Activated T-helper 2 cell treated with anti-CD3 and anti-CD28 coated beads, Interferon-gamma antibody, Interleukin-2, Interleukin-4, amounts not matched to agents 10 μg/mL and 5 μg/mL and 100 μg/mL, durations not matched to agents 14 hours and 24 hours and 36 hours (primary cell): ENCODE data around the gene DOCK11. TPM values are rescaled to one million over a fixed set of nuclear protein-coding genes. Genes with fewer than 3 reads are reported as not detected.
A peak's percentile ranks its signal among the peaks of the same experiment; 100 is the strongest.

Source experiments
- DNase-seq: peaks from one replicate; pipeline ENCODE4 v3.0.0; 2021; ENCODE audit warnings: low spot score
- H3K27ac Mint-ChIP-seq: one replicate; pipeline ENCODE4 v1.8.0; 2021; ENCODE audit warnings: mixed read lengths
- H3K27me3 Mint-ChIP-seq: one replicate; pipeline ENCODE4 v1.8.0; 2021; ENCODE audit warnings: low read depth, mixed read lengths
- H3K36me3 Mint-ChIP-seq: one replicate; pipeline ENCODE4 v1.8.0; 2021; ENCODE audit warnings: low read depth, mixed read lengths
- H3K4me1 Mint-ChIP-seq: one replicate; pipeline ENCODE4 v1.8.0; 2021; ENCODE audit warnings: low read depth, mixed read lengths
- H3K4me3 Mint-ChIP-seq: one replicate; pipeline ENCODE4 v1.8.0; 2021; ENCODE audit warnings: low read depth, mild to moderate bottlenecking, moderate library complexity, mixed read lengths
- H3K9me3 Mint-ChIP-seq: one replicate; pipeline ENCODE4 v1.8.0; 2021; ENCODE audit warnings: mixed read lengths
- intact Hi-C: fragments of 100-400 bp; cut with micrococcal nuclease; formaldehyde crosslinking; loops from one replicate; pipeline ENCODE4 v1.15.1; 2023
- total RNA-seq: library from RNA; stranded (reverse); gene quantifications from 2 replicates; pipeline ENCODE4 v1.2.3, GENCODE V29; 2022

DOCK11 gene
- total RNA-seq, 1 donor from 2014 or later: 31.8 TPM

DNA sequence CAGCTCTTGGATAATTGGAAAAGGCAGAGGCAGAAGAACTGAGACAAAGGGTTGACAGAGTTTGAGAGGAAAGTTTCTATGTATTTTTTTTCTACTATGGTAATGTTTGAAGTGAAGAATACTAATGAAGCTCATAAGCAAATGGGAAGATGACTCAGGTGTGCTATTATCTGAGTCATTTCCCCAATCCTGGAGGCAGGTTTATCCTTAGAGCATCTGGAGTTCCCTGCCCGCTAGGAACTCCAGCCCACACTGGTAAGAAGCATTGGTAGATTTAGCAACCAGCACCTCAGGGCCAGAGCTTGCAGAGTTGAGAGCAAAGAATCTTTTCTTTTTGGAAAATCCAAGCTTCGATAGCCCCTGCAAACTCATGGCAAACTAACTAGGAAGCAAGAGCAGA, 55.2 kb downstream of the DOCK11 start:
- Mint-ChIP-seq H3K9me3 (no peaks in the 10 kb centered on the region), H3K27ac (peak overlapping the region; percentile 7), H3K27me3 (no peaks in the 10 kb centered on the region), H3K36me3 (peaks cover 37% of the 10 kb centered on the region), H3K4me3 (no peak overlapping the region), H3K4me1 (peaks cover 15% of the 10 kb centered on the region)
- DNase-seq: no peak
- intact Hi-C loops: no loop called here

DNA sequence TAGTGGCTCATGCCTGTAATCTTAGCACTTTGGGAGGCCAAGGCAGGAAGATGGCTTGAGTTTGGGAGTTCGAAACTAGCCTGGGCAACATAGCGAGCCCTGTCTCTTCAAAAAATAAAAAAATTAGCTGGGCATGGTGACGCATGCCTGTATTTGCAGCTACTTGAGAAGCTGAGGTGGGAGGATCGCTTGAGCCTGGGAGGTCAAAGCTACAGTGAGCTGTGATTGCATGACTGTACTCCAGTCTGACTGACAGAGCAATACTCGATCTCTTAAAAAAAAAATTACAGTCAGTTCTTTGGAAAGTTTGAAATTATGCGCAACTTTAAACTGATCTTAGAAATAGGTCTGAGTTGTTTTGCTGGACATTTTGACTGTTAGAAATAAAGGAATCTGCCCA, 55.8 kb downstream of the DOCK11 start:
- no peaks in the 10 kb centered on the region for H3K9me3 Mint-ChIP-seq
- intact Hi-C loops: no loop called here
- H3K4me3 Mint-ChIP-seq: no peak overlapping the region
- DNase-seq: no peak
- peaks cover 15% of the 10 kb centered on the region for H3K4me1 Mint-ChIP-seq
- H3K27me3 Mint-ChIP-seq: no peaks in the 10 kb centered on the region
- H3K27ac Mint-ChIP-seq: no peak overlapping the region
- H3K36me3 Mint-ChIP-seq: peaks cover 32% of the 10 kb centered on the region

DNA sequence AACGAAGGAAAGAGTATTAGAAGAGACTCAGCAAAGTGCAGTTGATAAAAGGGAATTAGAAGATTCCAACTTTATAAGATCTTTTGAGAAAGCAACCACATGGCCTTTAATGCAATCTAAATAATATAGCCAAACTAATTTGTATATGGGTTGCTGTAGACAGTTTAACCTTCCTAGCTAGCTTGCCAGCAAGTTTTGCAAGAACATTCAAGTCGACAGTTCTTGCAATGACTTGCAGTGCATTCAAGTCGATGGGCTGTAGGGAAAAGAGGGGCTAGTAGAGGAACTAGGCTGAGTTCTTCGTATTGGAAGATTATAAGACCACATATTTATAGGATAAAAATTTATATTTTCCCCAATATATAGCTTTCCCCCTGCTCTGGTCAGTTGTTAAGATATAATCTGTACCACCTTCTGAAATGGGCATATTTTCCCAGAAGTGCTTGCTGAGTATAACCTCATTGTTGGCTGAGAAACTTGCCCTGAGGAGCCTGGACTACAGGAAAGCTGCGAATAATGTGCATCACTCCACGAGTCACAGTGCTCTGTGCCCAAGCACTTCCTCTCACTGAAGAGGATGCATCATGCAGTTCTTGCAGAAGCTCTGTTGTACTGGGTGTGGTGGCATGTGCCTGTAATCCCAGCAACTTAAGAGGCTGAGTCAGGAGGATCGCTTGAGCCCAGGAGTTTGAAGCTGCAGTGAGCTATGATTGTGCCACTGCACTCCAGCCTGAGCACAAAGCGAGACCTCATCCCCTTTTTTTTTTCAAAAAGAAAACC, 56.7 kb downstream of the DOCK11 start:
- Mint-ChIP-seq H3K27ac (no peak overlapping the region), H3K4me1 (peaks cover 15% of the 10 kb centered on the region), H3K27me3 (no peaks in the 10 kb centered on the region), H3K9me3 (no peaks in the 10 kb centered on the region), H3K36me3 (peaks cover 36% of the 10 kb centered on the region), H3K4me3 (no peak overlapping the region)
- intact Hi-C loops: no loop called here
- DNase-seq: no peak

DNA sequence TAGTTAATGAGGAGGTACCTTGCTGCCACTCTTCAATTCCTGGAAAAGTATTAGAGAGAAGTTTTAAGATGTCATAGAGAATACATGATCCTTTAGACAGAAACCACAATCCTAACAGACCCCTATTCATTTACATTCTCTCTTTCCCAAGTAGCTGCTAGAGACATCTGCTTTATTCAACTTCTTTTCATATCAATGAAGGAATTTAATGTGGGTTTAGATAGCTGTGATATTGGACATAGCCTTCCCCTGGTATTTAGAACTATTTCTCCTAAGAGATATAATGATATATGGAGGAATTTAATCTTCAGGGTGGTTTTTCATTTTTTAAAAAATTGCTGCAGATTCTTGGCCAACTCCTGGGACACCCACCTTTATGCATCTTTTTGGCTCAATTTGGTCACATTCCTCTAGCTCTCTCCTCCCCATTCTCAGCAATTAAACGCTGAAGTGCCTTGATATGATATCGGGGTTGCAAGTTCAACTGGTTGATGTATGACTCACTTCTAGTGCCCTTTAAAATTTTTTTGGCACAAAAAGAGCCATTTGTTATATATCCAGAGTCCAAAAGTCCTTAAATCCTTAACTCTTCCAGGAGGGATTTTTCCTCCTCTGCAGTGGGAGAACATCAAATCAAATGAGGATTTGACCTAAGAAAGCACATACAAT, 57.6 kb downstream of the DOCK11 start:
- Mint-ChIP-seq H3K27ac (no peak overlapping the region), H3K27me3 (no peaks in the 10 kb centered on the region), H3K9me3 (no peaks in the 10 kb centered on the region), H3K4me3 (no peak overlapping the region), H3K4me1 (peaks cover 15% of the 10 kb centered on the region), H3K36me3 (peaks cover 35% of the 10 kb centered on the region)
- intact Hi-C loops: no loop called here
- no peak for DNase-seq

DNA sequence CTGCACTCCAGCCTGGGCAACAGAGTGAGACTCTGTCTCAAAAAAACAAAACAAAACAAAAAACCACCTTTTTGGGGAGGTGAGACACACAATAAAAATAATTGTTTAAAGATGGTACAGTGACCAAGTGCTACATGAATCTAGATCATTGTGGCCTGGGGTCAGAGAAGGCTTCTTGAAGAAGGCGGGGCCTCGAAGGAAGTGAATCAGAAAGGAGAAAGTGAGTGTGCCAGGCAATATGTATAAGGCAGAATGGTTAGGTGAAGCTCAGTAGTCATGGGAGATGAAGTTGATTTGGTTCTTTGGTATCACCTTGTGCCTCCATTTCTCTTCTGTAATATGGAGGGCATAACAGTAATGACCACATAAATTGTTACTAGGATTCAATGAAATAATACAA, 58.9 kb downstream of the DOCK11 start:
- DNase-seq: no peak
- Mint-ChIP-seq H3K9me3 (no peaks in the 10 kb centered on the region), H3K4me1 (peaks cover 15% of the 10 kb centered on the region), H3K4me3 (no peak overlapping the region), H3K27ac (peak overlapping the region; percentile 63), H3K36me3 (peaks cover 41% of the 10 kb centered on the region), H3K27me3 (no peaks in the 10 kb centered on the region)
- intact Hi-C loops: no loop called here

DNA sequence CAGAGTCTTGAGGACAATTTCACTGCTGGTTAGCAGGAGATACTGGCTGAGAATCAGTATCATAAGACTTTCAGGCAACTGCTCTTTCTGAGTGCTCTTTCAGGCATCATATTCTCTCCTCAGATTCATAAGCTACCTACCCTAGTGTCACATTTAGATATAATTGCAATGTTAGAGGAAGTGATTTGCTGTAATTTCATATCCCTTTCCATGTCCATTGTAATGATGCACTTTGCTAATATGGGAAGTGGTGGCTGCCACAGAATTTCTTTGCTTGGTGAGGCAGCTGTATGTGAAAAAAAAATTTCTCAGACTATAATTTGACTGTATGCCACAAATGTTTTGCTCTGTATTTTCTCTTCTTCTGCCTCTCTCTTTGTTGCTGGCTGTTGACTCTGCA, 63.3 kb downstream of the DOCK11 start:
- Mint-ChIP-seq H3K4me1 (peaks cover 14% of the 10 kb centered on the region), H3K4me3 (no peak overlapping the region), H3K9me3 (no peaks in the 10 kb centered on the region), H3K27me3 (no peaks in the 10 kb centered on the region), H3K36me3 (peaks cover 45% of the 10 kb centered on the region), H3K27ac (no peak overlapping the region)
- no peak for DNase-seq
- intact Hi-C loops: no loop called here

DNA sequence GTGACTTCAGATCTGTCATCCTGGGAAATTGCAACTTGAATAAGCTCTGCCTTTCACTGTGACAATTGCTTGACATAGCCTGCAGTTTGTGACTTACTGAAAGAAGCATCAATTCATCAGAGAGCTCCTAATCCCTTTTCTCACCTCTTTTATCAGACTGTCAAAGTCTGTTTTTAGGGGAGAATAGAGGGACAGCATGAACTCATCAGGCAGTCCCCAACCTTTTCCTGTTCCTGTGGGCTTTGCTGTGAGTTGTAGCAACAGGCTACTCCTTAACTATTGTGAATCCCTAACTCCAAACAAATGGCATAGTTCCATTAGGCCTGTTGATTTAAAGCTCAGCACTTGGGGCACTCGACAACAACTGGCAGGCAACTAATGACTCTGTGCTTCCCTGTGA, 64.9 kb downstream of the DOCK11 start:
- DNase-seq: no peak
- no peak overlapping the region for H3K4me3 Mint-ChIP-seq
- no peaks in the 10 kb centered on the region for H3K27me3 Mint-ChIP-seq
- peaks cover 10% of the 10 kb centered on the region for H3K4me1 Mint-ChIP-seq
- no peak overlapping the region for H3K27ac Mint-ChIP-seq
- intact Hi-C loops: no loop called here
- no peaks in the 10 kb centered on the region for H3K9me3 Mint-ChIP-seq
- H3K36me3 Mint-ChIP-seq: peaks cover 49% of the 10 kb centered on the region

DNA sequence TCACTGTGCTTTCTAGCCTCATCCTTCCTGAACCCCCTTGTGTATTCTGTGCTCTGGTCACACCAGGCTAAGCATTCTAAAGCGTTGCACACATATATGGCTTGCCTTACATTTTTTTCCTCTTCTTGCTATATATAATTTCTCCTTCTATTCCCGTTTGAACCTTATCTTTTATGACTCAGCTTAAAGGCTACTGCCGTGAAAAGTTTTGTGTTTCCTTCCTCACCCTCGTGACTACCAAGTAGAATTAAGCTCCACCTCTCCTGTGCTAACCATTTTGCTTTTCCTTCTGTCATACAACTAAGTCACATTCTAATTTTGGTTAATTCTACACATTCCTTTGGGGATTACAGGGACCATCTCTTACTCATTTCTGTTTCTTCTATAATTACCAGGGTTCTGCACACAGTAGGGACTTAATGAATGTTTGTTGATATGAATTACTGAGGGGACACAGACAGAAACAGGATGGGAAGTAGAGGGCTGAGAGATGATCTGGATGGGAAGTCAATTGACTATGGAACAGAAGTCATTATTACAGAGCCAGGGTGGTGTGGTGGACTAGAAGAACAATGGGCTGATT, 67.1 kb downstream of the DOCK11 start:
- Mint-ChIP-seq H3K9me3 (no peaks in the 10 kb centered on the region), H3K4me3 (no peak overlapping the region), H3K36me3 (peaks cover 52% of the 10 kb centered on the region), H3K4me1 (peaks cover 12% of the 10 kb centered on the region), H3K27me3 (no peaks in the 10 kb centered on the region), H3K27ac (peak overlapping the region; percentile 44)
- intact Hi-C loops: no loop called here
- no peak for DNase-seq

DNA sequence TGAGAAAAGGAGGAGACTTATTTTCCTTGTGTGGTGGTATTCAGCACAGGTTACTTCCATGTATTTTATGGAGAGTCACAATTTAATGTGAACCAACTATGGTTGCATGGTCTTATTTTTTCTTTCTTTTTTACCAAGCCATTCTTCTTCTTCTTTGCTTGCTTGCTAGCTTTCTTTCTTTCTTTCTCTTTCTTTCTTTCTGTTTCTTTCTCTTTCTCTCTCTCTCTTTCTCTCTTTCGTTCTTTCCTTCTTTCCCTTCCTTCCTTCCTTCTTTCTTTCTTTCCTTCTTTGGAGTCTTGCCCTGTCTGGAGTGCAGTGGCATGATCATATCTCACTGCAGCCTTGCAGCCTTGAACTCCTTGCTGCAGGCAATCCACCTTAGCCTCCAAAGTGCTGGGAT, 68.9 kb downstream of the DOCK11 start:
- no peaks in the 10 kb centered on the region for H3K9me3 Mint-ChIP-seq
- H3K27me3 Mint-ChIP-seq: no peaks in the 10 kb centered on the region
- no peak for DNase-seq
- peaks cover 15% of the 10 kb centered on the region for H3K4me1 Mint-ChIP-seq
- H3K27ac Mint-ChIP-seq: no peak overlapping the region
- peaks cover 47% of the 10 kb centered on the region for H3K36me3 Mint-ChIP-seq
- intact Hi-C loops: no loop called here
- H3K4me3 Mint-ChIP-seq: no peak overlapping the region

DNA sequence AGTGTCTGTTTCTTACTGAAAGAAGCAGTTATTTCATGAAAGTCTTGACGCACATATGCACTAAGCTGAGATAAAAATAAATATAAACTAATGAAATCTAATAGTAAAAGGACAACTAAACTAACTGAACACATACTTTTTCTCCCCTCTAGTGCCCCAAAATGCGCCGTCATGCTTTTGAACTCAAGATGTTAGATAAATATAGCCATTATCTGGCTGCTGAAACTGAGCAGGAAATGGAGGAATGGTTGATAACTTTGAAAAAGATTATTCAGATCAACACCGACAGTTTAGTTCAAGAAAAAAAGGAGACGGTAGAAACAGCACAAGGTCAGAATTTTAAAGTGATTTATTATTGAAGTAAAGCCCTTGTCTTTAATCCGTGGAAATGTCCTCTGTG, 70.2 kb downstream of the DOCK11 start:
- H3K4me1 Mint-ChIP-seq: peaks cover 24% of the 10 kb centered on the region
- H3K36me3 Mint-ChIP-seq: peaks cover 56% of the 10 kb centered on the region
- H3K27ac Mint-ChIP-seq: no peak overlapping the region
- DNase-seq: no peak
- H3K4me3 Mint-ChIP-seq: no peak overlapping the region
- H3K9me3 Mint-ChIP-seq: no peaks in the 10 kb centered on the region
- H3K27me3 Mint-ChIP-seq: no peaks in the 10 kb centered on the region
- intact Hi-C loops: no loop called here

DNA sequence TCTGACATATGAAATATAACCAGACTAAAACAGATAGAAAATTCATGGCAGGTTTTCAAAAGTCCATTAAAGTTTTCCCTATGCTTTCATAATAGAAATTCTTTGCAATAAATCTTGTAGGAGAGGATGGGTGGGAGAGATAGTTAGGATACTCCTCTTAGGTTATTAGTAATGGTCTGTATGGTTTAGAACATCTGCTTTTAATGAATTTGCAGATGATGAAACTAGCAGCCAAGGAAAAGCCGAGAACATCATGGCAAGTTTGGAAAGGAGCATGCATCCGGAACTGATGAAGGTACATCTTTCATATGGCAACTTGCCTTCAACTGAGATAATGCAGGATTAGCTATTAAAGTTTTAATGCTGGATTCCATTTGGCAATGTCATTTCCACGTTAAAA, 70.7 kb downstream of the DOCK11 start:
- intact Hi-C loops: no loop called here
- Mint-ChIP-seq H3K4me1 (peaks cover 26% of the 10 kb centered on the region), H3K27me3 (no peaks in the 10 kb centered on the region), H3K9me3 (no peaks in the 10 kb centered on the region), H3K36me3 (peaks cover 60% of the 10 kb centered on the region), H3K27ac (no peak overlapping the region), H3K4me3 (no peak overlapping the region)
- DNase-seq: no peak

DNA sequence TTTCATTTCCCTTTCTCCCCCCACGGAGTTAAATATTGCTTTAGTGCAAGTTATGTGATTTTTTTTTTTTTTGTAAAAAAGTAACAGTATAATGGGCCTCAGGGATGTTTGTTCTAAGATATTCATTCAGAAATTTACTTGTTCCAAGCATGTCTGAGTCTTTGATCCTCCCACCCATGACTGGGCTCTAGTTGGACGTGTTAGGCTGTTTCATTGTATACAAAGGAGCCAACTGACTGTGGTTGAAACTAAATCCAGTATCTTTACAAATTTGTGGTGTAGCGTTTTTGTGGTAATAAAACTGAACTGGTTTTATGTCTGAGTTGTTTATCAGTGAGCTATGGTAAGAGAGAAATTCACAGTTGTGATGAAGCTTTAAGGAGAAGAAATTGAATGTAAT, 74.1 kb downstream of the DOCK11 start:
- Mint-ChIP-seq H3K36me3 (peaks cover 62% of the 10 kb centered on the region), H3K4me1 (peaks cover 19% of the 10 kb centered on the region), H3K4me3 (peak overlapping the region; percentile 8), H3K27me3 (no peaks in the 10 kb centered on the region), H3K27ac (peak overlapping the region; percentile 74), H3K9me3 (no peaks in the 10 kb centered on the region)
- no peak for DNase-seq
- intact Hi-C loops: loop anchor here (1.0 to 2.0 kb wide), 2 partner anchors 33 to 74 kb away; partner anchors contain the start of gene DOCK11

DNA sequence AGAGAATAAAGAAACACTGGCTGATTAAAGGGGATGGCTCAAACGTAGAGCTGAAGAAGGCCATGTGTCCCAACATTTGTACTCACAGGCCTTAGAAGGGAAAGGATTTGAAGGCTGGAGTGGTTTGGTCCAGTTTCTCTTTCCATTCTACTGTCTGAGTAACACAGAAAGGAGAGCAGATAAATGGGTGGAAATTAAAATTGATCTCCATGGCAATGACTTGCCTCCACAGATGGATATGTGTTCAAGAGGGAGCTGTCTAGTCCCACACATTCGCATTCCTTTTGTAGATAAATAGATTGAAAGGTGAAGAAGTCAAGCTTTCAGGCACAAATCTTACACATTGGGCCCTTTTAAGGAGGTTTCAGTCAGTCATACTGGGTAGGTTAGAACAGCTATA, 74.6 kb downstream of the DOCK11 start:
- intact Hi-C loops: loop anchor here (2.0 kb wide), 1 partner anchor 33 kb away; no protein-coding TSS in a partner anchor
- Mint-ChIP-seq H3K4me3 (no peak overlapping the region), H3K36me3 (peaks cover 60% of the 10 kb centered on the region), H3K9me3 (no peaks in the 10 kb centered on the region), H3K27ac (peak overlapping the region; percentile 74), H3K27me3 (no peaks in the 10 kb centered on the region), H3K4me1 (peaks cover 19% of the 10 kb centered on the region)
- DNase-seq: no peak
